Left renal cortex interstitium (tissue), 4 donors: ENCODE results near the gene MARCHF10. TPM values are rescaled to one million over a fixed set of nuclear protein-coding genes. Genes with fewer than 3 reads are reported as not detected.
"Not testable (repeated sequence)": the region's sequence is repeated elsewhere in the genome, so short reads cannot be mapped to it uniquely, and the experiment has no call there.

Experiments used
- DNase-seq, 4 donors: peaks; one replicate each; pipeline ENCODE4 v3.0.0-alpha.2; 2013; ENCODE audit warnings: low read depth in 4 of 4, low spot score in 2 of 4, missing footprints in 1 of 4
- polyA plus RNA-seq, 4 donors: library from polyadenylated mRNA; unstranded; fragments of 120-200 nt; gene quantifications; one replicate each; pipeline ENCODE4 v1.2.1, GENCODE V29; 2013; ENCODE audit not compliant: insufficient read length in 4 of 4

Gene MARCHF10
- polyA plus RNA-seq, 4 donors, result 0.97 to 1.5 (median 1.2) TPM

DNA sequence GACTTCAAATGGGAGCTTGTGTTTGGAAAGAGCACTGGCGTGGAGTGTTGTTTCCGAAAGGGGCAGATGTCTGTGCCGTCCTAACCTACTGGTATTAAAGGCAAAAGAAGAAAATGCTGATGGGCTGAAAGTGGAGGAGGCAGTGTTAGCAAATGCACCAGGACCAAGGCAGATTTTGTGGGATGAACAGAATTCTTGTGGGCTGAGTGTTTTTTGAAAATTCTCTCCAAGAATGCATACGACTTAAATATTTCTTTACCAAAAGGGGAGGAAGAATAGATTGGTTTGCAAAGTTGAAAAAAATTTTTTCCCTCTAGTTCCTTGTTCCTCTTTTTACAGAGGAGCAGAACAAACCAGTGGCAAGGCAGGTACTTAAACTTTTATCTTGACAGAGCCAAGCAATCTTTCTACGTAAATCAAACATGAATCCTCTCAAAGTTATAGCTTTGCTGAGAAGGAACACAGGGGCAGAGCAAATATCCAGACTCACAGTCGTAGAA is 16.8 kb downstream of the MARCHF10 start:
- DNase-seq, result no peak

DNA sequence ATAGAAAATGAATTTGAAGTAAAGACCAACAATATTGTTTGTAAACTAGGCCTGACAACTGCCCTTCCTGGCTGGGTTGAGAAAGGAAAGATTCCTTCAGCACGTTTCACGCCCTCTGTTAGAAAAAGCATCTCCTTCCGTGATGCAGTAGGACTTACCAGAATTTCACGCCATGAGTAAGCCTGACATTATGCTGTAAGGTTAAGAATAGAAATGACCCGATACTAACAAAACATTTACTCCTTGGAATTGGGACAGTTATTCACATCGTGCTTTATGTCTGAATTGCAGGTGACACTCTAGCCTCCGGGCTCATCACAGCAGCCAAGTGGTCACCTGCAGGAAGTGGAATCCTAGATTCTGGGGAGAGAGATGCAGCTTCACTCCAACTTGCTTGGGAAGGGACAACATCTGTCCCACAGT is 17.5 kb downstream of the MARCHF10 start:
- no peak for DNase-seq

DNA sequence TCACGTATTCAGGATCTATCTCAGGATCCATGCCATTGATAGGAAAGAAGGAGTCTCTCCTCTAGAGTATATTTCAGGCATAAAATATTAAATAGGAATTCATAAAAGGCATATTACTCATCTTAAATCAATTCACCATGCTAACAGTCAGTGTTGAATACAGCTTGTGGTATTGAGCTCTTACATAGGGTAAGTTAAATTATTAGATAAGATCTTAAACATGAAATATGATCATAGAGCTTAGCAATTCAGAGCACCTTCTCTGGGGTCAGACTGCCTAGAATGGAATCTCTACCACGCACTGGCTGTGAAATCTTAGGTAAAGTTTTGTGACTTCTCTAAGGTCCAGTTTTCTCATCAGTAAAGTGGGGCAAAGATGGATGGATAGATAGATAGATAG is 20.7 kb downstream of the MARCHF10 start:
- DNase-seq, result no peak

DNA sequence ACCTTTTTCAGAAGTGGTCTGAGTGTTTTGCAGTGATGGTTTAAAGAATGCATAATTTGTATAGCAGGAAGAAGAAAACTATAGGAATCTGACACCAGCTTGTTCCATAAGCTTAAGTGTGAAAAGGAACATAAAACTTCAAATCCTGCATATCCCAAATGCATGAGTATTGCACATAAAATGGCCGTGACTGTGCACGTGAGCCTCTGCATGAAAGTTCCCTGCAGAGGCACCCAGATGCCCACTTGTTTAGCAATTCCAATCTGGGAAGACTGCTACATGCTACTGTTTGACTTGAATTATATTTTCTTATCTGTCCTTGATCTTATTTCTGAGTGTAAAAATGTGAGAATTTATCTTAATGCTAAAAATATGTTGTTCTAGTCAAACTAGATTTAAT is 21.5 kb downstream of the MARCHF10 start:
- no peak for DNase-seq

DNA sequence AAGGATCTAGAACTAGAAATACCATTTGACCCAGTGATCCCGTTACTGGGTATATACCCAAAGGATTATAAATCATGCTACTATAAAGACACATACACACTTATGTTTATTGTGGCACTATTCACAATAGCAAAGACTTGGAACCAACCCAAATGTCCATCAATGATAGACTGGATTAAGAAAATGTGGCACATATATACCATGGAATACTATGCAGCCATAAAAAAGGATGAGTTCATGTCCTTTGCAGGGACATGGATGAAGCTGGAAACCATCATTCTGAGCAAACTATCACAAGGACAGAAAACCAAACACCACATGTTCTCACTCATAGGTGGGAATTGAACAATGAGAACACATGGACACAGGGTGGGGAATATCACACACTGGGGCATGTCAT is 22.1 kb downstream of the MARCHF10 start:
- DNase-seq, result not testable (repeated sequence)

DNA sequence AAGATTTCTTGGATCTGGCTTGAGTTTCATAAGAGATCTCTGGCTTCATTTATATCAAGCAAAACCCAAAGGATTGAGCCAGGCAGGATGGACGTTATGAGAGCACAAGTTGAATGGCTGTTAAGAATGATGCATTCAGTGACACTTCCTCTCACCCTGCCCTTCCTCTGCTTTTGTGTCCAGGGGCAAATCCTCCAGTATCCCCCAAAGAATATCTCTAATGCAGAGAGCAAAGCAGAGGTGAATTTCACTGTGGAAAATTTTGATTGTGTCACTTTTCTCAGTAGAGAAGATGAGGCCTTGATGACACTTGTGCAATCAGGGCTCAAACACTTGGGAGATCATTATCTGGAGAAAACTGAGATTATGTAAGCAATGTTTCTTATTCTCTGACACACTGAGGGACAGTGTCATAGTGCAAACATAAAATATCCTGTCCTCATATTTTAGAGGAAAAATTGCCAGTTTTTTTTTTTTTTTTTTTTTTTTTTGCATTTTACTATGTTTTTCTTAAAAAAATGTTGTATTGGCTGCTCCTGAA is 25.3 kb downstream of the MARCHF10 start:
- no peak for DNase-seq

DNA sequence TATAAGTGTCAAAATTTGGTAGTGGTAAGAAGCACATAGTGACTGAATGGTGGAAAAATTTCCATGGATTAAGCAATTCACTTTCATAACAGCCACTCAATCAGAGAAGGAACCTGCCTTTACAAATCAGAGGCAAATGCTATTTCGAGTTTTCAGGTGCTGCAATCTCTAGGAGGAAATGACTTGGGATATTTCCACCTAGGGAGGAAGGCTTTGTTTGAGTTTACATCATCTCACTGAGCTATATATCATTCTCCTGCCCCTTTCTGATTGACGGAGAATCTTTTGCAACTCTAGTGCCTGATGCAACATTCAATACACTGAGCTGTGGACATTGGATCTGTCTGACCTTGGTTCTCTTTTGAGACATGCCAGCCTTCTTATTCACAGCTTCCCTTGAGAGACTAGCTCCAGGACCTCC is 26.3 kb downstream of the MARCHF10 start:
- no peak for DNase-seq

DNA sequence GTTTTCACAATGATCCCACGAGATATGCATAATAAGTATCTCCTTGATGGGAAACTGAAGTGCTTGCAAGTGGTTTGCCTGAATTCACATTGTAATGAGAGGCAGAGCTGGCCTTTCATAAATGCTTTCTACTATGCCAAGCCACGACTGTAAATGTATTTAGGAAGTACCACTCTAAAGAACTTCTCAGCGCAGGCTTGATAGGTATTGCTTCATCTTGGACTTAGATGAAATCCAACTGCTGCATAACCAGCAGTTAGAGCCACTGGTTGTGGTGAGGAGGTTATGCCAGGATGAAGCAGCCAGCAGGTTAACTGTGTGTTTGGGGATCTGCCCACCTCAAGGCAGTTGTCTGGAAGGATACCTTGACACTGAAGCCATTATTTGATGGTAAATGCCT is 26.8 kb downstream of the MARCHF10 start:
- DNase-seq, result no peak

DNA sequence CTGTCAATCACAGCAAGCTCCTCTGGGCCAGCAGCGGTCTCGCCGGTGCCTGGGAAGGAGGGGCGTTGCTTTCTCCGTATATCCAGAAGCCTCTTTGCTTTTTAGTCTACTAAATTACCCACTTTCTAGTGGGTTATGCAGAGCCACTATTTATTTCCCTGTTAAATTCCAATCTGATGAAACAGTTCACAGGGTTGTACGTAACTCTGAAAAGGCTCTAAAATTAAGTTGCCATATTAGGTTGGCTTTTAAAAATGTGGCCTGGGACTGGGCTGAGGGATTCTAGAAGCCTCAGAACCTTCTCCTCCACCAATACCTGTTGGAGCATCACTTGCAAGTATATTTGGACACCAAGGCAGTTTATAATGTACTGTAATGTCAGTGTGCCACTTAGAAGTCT is 27.2 kb downstream of the MARCHF10 start:
- no peak for DNase-seq

DNA sequence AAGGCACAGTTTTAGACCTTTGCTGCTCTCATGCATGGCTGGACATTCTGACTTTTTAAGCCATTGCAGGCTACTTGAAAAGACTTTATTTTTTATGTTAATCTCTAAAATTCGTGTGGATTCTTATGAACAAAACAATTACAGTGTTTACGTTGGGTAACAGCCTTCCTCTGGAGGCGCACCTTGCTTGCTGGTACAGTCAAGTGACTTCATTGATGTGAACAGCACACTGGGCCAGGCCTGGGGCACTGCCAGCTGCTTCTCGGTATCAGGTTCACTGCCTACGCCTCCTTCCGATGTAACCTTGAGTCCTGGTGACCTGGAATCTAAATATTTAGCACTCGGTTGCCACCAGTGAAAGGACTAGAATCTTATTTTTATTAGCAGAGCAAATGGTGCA is 27.8 kb downstream of the MARCHF10 start:
- DNase-seq, result no peak

DNA sequence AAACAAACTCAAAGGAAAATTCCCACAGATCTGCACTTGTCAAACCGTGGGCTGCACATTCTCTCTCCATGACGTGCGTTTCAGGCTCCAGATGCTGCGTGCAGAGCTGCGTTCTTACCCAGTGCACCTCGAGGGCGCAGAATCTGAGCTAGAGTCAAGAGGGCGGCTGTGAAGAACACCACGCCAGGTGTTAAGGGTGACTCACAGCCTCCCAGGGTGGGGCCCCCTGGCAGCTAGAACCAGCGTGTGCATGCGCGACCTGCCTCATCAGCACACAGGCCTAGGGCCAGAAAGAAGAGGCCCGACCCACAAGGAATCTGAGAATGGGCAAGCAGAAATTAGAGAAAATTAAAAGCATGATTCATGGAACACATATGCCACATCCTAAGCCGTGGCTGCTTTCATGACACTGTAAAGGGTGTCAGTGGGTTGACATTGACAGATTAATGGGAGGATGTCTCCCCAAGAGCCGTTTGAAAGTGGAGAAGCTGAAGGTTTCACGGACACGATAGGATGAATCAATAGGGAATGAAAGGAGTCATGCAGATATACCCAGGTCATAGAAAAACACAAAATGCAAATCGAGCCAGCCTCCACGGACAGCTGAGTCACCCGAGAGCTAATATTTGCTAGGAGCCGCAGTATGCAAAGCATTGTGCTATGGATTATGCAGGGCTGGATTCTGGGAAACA is 29.0 kb downstream of the MARCHF10 start:
- DNase-seq, result no peak

DNA sequence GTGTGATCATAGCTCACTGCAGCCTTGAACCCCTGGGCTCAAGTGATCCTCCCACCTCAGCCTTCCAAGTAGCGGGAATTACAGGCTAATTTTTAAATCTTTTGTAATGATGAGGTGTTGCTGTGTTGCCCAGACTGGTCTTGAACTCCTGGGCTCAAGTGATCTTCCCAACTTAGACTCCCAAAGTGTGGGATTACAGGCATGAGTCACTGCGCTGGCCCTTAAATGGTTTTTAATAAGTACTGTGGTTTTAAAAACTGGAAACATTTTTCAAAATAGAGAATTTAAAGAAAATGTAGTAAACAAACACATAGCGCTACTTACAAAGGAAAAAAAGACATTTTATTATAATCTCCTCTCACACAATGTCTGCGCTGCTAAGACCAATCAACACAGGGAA is 32.2 kb downstream of the MARCHF10 start:
- DNase-seq, result no peak

DNA sequence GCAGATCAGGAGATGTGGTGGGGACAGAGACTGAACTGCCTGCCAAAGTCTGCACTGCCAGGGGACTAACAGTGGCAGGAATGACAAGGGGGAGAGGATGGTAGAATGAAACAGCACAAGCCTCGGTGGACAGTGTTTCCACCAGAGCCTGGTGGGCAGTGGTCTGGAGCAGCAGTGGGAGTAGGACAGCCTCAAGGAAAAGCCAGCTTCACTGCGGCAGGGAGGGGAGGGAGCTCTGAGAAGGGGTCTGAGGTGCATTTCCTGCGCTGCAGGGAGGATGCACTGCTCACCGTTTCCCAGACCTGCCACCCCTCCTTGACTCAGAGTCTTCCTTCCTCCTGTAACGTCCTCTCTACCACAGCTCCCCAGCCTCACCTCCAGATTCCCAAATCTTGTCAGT is 33.8 kb downstream of the MARCHF10 start:
- no peak for DNase-seq

DNA sequence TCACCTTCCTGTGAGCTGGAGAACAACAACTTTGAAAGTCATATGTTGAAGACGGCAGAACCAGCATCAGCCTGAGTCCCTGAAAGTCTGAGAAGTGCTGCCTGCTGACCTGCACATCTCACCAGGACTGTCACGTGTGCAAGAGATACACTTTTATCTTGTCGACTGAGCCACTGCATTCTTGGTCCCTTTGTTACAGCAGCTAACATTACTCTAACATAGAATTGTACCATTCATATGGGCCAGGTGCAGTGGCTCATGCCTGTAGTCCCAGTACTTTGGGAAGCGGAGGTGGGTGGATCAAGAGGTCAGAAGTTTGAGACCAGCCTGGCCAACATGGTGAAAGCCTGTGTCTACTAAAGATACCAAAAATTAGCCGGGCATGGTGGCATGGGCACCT is 40.1 kb downstream of the MARCHF10 start:
- no peak for DNase-seq

DNA sequence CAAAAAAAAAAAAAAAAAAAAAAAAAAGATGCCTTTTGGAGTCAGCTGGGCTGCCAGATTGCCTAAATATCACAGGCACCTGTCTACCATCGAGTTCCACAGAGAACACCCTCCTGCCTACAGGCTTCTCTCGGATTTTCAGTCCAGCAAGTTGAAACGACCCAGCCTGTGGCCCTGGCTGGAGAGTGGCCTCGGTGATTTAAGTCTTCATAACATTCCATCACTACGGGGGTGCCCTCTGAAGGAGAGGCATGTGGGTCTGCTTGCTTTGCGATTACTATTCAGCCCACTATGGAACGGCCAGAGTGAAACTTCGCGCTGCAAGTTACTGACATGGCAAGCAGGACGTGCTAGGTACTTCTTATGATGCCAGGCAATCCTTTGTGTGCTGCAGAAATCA is 42.8 kb downstream of the MARCHF10 start:
- DNase-seq, result no peak

DNA sequence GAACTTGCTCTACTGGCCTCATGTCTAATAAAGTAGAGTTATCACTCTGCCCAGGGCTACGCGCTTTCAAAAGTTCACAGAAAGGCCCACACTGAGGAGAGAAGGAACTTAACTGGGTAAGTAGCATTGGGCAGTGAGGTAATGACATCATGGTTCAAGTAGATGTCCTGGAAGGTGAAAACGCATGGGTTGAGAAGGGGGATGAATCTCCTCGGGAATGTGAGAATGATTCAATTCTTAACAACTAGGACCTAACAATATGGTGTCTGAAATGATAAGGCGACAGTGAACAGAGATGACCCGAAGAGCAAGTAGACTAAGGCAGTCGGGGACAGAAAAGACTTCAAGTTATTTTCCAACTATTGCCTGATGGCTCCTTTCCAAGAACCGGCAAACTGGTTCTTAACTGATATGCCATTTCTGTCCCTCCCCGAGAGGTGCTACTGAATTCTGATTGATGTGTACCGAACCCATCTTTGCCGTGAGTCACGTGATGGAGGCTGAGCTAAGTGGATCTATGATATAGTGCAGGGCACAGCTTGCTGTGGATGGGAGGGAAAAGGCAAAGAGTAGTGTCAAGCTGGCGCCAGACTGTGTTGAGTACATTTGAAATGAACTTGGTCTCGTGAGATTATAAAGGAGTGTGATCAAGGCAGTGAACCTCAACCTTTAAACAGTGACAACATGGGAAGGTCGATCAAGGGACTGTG is 44.1 kb downstream of the MARCHF10 start:
- DNase-seq, result no peak

DNA sequence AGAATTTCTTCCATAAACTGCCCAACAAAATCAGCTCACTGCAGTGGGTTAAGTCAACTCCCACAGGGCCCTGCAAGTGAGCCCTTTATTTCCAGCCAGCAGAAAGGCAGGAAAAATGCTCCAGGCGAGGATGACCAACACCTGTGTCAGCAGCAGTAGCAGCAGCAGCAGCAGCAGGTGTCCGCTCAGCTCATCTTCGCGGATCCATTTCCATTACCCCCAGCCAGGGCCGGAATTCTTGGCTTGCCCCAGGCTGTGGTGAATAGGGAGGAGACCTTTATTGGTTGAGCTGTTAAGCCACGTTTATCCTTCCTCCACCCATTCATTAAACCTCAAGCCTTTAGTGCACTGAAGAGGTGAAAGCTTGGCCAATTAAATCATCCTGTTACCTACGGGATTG is 46.2 kb downstream of the MARCHF10 start:
- no peak for DNase-seq

DNA sequence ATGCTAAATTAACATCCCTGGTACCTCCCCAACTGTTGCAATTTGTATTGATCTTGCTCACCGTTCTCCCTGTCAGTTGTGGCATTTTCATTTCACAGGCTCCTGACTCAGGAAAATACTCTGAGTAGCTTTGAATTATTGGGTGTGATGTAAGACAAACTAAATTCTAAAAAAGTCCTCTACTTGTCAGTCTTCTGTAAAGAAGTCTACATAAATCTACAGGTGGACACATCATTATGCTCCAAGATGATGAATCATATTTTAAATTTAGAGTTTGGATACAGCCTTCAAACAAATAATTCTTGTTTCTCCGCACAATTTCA is 47.2 kb downstream of the MARCHF10 start:
- no peak for DNase-seq

DNA sequence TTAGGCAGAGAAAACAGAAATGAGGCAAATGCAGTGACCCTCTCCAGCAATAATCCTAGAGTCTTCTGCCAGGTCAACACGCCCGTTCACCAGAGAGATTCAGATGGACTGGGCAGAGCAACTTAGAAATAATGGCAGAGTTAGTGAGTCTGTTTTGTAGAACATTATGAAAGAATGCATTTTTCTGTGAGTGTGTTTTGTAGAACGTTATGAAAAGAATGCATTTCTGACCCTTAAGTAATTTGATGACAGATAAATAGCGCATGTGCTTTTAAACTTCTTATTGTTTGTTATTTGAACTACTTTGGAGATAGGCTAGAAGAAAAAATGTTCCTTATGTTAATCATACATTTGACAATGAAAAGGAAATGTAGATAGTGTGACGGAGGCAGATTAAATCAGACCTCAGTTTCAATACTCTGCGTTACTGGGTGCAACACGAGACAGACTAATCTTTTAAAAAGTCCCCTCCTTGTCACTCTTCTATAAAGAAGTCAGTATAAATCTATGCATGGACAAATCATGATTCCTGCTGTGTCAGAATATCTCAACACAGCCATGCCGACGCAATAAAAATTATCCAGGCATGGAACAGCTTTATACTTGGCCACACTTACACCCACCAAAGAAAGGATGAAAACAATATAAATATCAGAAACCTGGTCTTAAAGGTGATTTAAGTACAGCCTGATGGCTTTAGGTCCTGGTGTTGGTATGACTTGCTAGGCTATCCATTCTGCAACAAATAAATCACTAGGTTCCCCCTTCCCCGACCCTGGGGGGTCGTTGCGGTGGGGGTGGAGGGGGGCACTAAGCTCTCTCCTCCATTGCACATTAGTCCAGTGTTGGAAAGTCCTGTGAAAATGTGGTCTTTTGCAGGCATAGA is 47.8 kb downstream of the MARCHF10 start:
- no peak for DNase-seq

DNA sequence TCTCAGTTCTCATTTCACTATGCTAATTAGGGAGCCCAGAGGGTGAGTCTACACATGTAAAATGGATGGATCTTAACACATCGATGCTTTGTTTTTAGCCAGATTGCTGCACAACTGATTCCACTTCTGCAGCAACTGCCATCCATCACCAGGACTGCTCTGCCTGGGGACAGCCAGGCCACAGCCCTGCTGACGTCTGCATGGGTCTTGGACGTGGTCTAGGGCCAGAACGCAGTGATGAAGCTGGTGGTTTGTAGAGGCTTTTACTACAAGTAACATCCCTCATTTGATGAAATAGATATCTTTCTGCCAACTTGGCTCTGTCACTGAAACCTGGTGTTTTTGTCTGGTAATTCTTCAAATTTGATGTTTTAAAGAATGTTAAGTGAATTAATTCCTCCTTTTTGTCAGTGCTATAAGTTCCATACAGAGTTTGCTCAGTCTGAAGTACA is 50.6 kb downstream of the MARCHF10 start:
- no peak for DNase-seq

DNA sequence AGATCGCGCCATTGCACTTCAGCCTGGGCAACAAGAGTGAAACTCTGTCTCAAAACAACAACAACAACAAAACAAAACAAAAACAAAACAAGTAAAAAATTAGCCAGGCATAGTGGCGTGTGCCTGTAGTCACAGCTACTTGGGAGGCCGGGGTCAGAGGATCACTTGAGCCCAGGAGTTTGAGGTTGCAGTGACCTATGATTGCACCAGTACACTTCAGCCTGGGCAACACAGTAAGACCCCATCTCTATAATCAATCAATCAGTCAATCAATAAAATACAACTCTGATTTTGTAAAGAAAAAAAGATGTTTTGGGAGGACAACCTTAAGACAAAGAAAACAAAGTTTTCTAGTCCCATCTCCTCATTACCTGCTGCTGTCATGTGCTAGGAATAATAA is 51.9 kb downstream of the MARCHF10 start:
- no peak for DNase-seq
